SK-N-SH (cell line): ENCODE data around the gene PCSK2. TPM values are rescaled to one million over a fixed set of nuclear protein-coding genes. Genes with fewer than 3 reads are reported as not detected.

Experiments used
- CTCF ChIA-PET: fragments of 300-600, 350-600 bp; formaldehyde crosslinking; extraction: SDS; loops from one replicate; lab custom pipeline; 2021; lab: Yijun Ruan, JAX
- POLR2A ChIA-PET: fragments of 350-600 bp; sonication (Branson Sonifier 250); formaldehyde crosslinking; extraction: SDS; loops from one replicate; lab custom pipeline; 2020; ENCODE audit warnings: antibody characterized with exemption, inconsistent platforms; lab: Yijun Ruan, JAX
- DNase-seq: peaks from one replicate; pipeline ENCODE4 v3.0.0; 2012
- H2AFZ ChIP-seq: fragments of 200-600 bp; sonication (generic); 2 replicates; pipeline ENCODE4 v1.8.1; 2016; ENCODE audit warnings: antibody characterized with exemption, mild to moderate bottlenecking, low read depth
- H3F3A ChIP-seq: fragments of 200-600 bp; sonication (generic); replicated peaks from 2 replicates; pipeline ENCODE3; 2016; ENCODE audit warnings: antibody characterized with exemption, mild to moderate bottlenecking; ENCODE audit not compliant: insufficient read depth
- H3K27ac ChIP-seq, 2 experiments: fragments of 200-500 bp in 1 of 2; fragments of 200-600 bp in 1 of 2; sonication (Bioruptor generic) in 1 of 2; sonication (generic), shearing (Covaris generic) in 1 of 2; 2 replicates each; pipeline versions ENCODE4 v1.5.1 to v1.6.1; 2014 to 2016; ENCODE audit warnings: low read depth in 2 of 2, inconsistent platforms in 1 of 2, low read length in 1 of 2, mild to moderate bottlenecking in 1 of 2, mixed read lengths in 1 of 2
- H3K27me3 ChIP-seq: fragments of 200-600 bp; sonication (generic), shearing (Covaris generic); 2 replicates; pipeline ENCODE4 v1.6.1; 2016; ENCODE audit warnings: mixed run types; ENCODE audit not compliant: insufficient read depth
- H3K36me3 ChIP-seq, 2 experiments: fragments of 200-500 bp in 1 of 2; fragments of 200-600 bp in 1 of 2; sonication (Bioruptor generic) in 1 of 2; sonication (generic) in 1 of 2; replicated peaks in 1 of 2; 2 replicates each; pipeline versions ENCODE3 to v1.5.1; 2014 to 2016; ENCODE audit warnings: low read length in 1 of 2, mild to moderate bottlenecking in 1 of 2; ENCODE audit not compliant: insufficient read depth in 2 of 2, control insufficient read depth in 1 of 2
- H3K4me1 ChIP-seq, 2 experiments: fragments of 200-500 bp in 1 of 2; fragments of 200-600 bp in 1 of 2; sonication (Bioruptor generic) in 1 of 2; sonication (generic), shearing (Covaris generic) in 1 of 2; 2 replicates each; pipeline versions ENCODE4 v1.5.1 to v1.6.1; 2014 to 2016; ENCODE audit warnings: low read depth in 1 of 2, low read length in 1 of 2, mixed run types in 1 of 2; ENCODE audit not compliant: insufficient read depth in 2 of 2, control insufficient read depth in 1 of 2
- H3K4me2 ChIP-seq: fragments of 200-600 bp; sonication (generic), shearing (Covaris generic); 2 replicates; pipeline ENCODE4 v1.6.1; 2017; ENCODE audit warnings: mixed run types
- H3K4me3 ChIP-seq, 2 experiments: fragments of 200-500 bp in 1 of 2; fragments of 200-600 bp in 1 of 2; sonication (Bioruptor generic) in 1 of 2; sonication (generic), shearing (Covaris generic) in 1 of 2; 2 replicates each; pipeline versions ENCODE4 v1.5.1 to v1.8.1; 2014 to 2016; ENCODE audit warnings: low read depth in 2 of 2, inconsistent platforms in 1 of 2, low read length in 1 of 2, mild to moderate bottlenecking in 1 of 2, mixed read lengths in 1 of 2, moderate library complexity in 1 of 2
- H3K79me2 ChIP-seq: fragments of 200-600 bp; sonication (generic); 2 replicates; pipeline ENCODE4 v1.8.1; 2017; ENCODE audit warnings: mild to moderate bottlenecking; ENCODE audit not compliant: insufficient read depth
- H3K9ac ChIP-seq: fragments of 200-600 bp; sonication (generic); 2 replicates; pipeline ENCODE4 v1.6.1; 2017; ENCODE audit warnings: mixed run types
- H3K9me2 ChIP-seq: fragments of 200-600 bp; sonication (generic); 2 replicates; pipeline ENCODE4 v1.6.1; 2017; ENCODE audit warnings: mixed run types
- H3K9me3 ChIP-seq: fragments of 200-600 bp; sonication (generic); 2 replicates; pipeline ENCODE4 v1.6.1; 2017; ENCODE audit warnings: mixed run types, mild to moderate bottlenecking, moderate library complexity
- H4K20me1 ChIP-seq: fragments of 200-600 bp; sonication (generic); 2 replicates; pipeline ENCODE4 v1.6.1; 2017; ENCODE audit warnings: mild to moderate bottlenecking, mixed run types; ENCODE audit not compliant: insufficient read depth
- CHD2 ChIP-seq: fragments of 150-350 bp; IDR thresholded peaks from 2 replicates; pipeline ENCODE4 v1.6.1; 2018; ENCODE audit warnings: low read length; ENCODE audit not compliant: partially characterized antibody
- CTCF ChIP-seq: fragments of 200-600 bp; sonication (generic); IDR thresholded peaks from 2 replicates; pipeline ENCODE4 v1.6.1; 2017; ENCODE audit warnings: antibody characterized with exemption, mild to moderate bottlenecking, moderate library complexity
- ELF1 ChIP-seq: IDR thresholded peaks from 2 replicates; pipeline ENCODE4 v1.4.0; 2012
- EP300 ChIP-seq, 2 experiments: IDR thresholded peaks; 2 replicates each; pipeline versions ENCODE4 v1.4.0 to v1.6.1; 2012; ENCODE audit warnings: borderline replicate concordance in 1 of 2, low read depth in 1 of 2, low read length in 1 of 2
- EZH2phosphoT487 ChIP-seq: fragments of 200-600 bp; sonication (generic); IDR thresholded peaks from 2 replicates; pipeline ENCODE4 v1.6.1; 2017; ENCODE audit warnings: low read depth, mixed run types, mild to moderate bottlenecking, antibody characterized with exemption, moderate library complexity, borderline replicate concordance
- FOXJ3 ChIP-seq: sonication (generic); formaldehyde crosslinking; IDR thresholded peaks from 2 replicates; pipeline ENCODE4 v1.5.1; 2020; ENCODE audit warnings: mild to moderate bottlenecking, missing genetic modification reagents
- FOXM1 ChIP-seq: IDR thresholded peaks from 2 replicates; pipeline ENCODE4 v1.4.0; 2012; ENCODE audit warnings: low read depth, mild to moderate bottlenecking
- GABPA ChIP-seq: IDR thresholded peaks from 2 replicates; pipeline ENCODE4 v1.4.0; 2012; ENCODE audit warnings: low read depth, mild to moderate bottlenecking
- GATA2 ChIP-seq: sonication (generic); formaldehyde crosslinking; IDR thresholded peaks from 2 replicates; pipeline ENCODE4 v1.5.0; 2020; ENCODE audit warnings: mild to moderate bottlenecking, missing genetic modification reagents
- IRF3 ChIP-seq: fragments of 150-350 bp; IDR thresholded peaks from 2 replicates; pipeline ENCODE4 v1.6.1; 2016; ENCODE audit warnings: mild to moderate bottlenecking, low read depth, low read length
- JUND ChIP-seq: IDR thresholded peaks from 2 replicates; pipeline ENCODE4 v1.4.0; 2012
- MAX ChIP-seq: IDR thresholded peaks from 2 replicates; pipeline ENCODE4 v1.4.0; 2012; ENCODE audit warnings: low read depth
- MEF2A ChIP-seq: IDR thresholded peaks from 2 replicates; pipeline ENCODE4 v1.4.0; 2012; ENCODE audit warnings: low read depth, borderline replicate concordance
- NFIC ChIP-seq: IDR thresholded peaks from 2 replicates; pipeline ENCODE4 v1.4.0; 2012; ENCODE audit warnings: borderline replicate concordance
- NRF1 ChIP-seq: IDR thresholded peaks from 2 replicates; pipeline ENCODE4 v1.6.1; 2012; ENCODE audit warnings: low read depth, mild to moderate bottlenecking, low read length
- PBX3 ChIP-seq: IDR thresholded peaks from 2 replicates; pipeline ENCODE4; 2012
- RXRA ChIP-seq: IDR thresholded peaks from 2 replicates; pipeline ENCODE4 v1.4.0; 2012; ENCODE audit warnings: low read depth, mild to moderate bottlenecking, borderline replicate concordance
- SMC3 ChIP-seq: IDR thresholded peaks from 2 replicates; pipeline ENCODE4 v1.6.1; 2012; ENCODE audit warnings: low read depth, low read length, improper control_type of control experiment
- WGBS: methylation state at CpG from one replicate; pipeline ENCODE4 v1.1.6; 2017; ENCODE audit warnings: low lambda C conversion rate; 5-methylcytosine and 5-hydroxymethylcytosine counted together
- polyA plus RNA-seq, 3 experiments: library from polyadenylated mRNA; depleted of rRNA; stranded (reverse); fragments of >200 nt; gene quantifications; 2 replicates each; pipeline ENCODE4 v1.2.3, GENCODE V29; 2012

Gene PCSK2
- polyA plus RNA-seq, 1 of the 3 experiments (the other 2 are of a cell fraction), result not detected

- CTCF ChIA-PET, result interaction anchor here (2.7 kb wide), 1 partner anchor 574 kb away, joined by 8 read pairs; no protein-coding TSS in a partner anchor
Measured at GRCh38 chr20:17376031-17376430, 149.2 kb downstream of the PCSK2 start.

GRCh38 chr20:17377231-17377630 lies 150.4 kb downstream of the PCSK2 start:
- no peaks in the 10 kb centered on the region for H3K27me3 ChIP-seq
- H3K4me3 ChIP-seq, result no peak overlapping the region
- H3K9me2 ChIP-seq, result no peaks in the 10 kb centered on the region
- no peak overlapping the region for H3K4me2 ChIP-seq
- no peak for DNase-seq
- H3K36me3 ChIP-seq, result no peaks in the 10 kb centered on the region
- ChIA-PET CTCF (interaction anchor here (0.6 kb wide), 1 partner anchor 573 kb away, joined by 3 read pairs; no protein-coding TSS in a partner anchor), POLR2A (no interaction called here)
- H4K20me1 ChIP-seq, result no peaks in the 10 kb centered on the region
- no peak overlapping the region for H3K9ac ChIP-seq
- no peak for TF ChIP-seq NRF1
- no peak for TF ChIP-seq NFIC
- no peak for TF ChIP-seq ELF1
- no peak for TF ChIP-seq FOXJ3 (CRISPR knock-in tag)
- no peak for TF ChIP-seq GABPA
- TF ChIP-seq PBX3, result no peak
- TF ChIP-seq JUND, result no peak
- TF ChIP-seq SMC3, result no peak
- no peak for TF ChIP-seq FOXM1
- TF ChIP-seq IRF3, result no peak
- TF ChIP-seq CHD2, result no peak
- no peak for TF ChIP-seq GATA2 (CRISPR knock-in tag)
- TF ChIP-seq RXRA, result no peak
- no peak for TF ChIP-seq CTCF
- no peak for TF ChIP-seq EP300 (IDR thresholded peaks at IDR 0.05; ENCODE audit: borderline replicate concordance in 1 of 2, low read depth in 1 of 2, low read length in 1 of 2)
- TF ChIP-seq MAX, result no peak
- no peak for TF ChIP-seq MEF2A
- no peak overlapping the region for H2AFZ ChIP-seq
- WGBS, result 61% methylated on average over 3 of the region's 3 CpGs
- H3K9me3 ChIP-seq, result no peaks in the 10 kb centered on the region
- no peaks in the 10 kb centered on the region for H3K79me2 ChIP-seq
- H3F3A ChIP-seq, result no peaks in the 10 kb centered on the region
- H3K4me1 ChIP-seq, result no peaks in the 10 kb centered on the region
- H3K27ac ChIP-seq, result no peak overlapping the region

More at GRCh38 chr20:17376031-17376430, 149.2 kb downstream of the PCSK2 start:
- WGBS, result 27% methylated on average over 4 of the region's 5 CpGs
- no peak overlapping the region for H3K27ac ChIP-seq
- TF ChIP-seq EZH2phosphoT487, result no peak
- TF ChIP-seq FOXM1, result no peak
- POLR2A ChIA-PET, result no interaction called here
- DNase-seq, result no peak
- H3K4me3 ChIP-seq, result no peak overlapping the region
- H3K27me3 ChIP-seq, result no peaks in the 10 kb centered on the region
- no peaks in the 10 kb centered on the region for H3K36me3 ChIP-seq
- no peaks in the 10 kb centered on the region for H3K9me3 ChIP-seq
- H3F3A ChIP-seq, result no peaks in the 10 kb centered on the region
- no peaks in the 10 kb centered on the region for H3K4me1 ChIP-seq
- no peaks in the 10 kb centered on the region for H4K20me1 ChIP-seq
- no peaks in the 10 kb centered on the region for H3K79me2 ChIP-seq
- no peaks in the 10 kb centered on the region for H3K9me2 ChIP-seq
- H3K9ac ChIP-seq, result no peak overlapping the region
- no peak overlapping the region for H2AFZ ChIP-seq
- H3K4me2 ChIP-seq, result no peak overlapping the region
